Activated CD4-positive, CD25-positive, alpha-beta regulatory T cell treated with anti-CD3 and anti-CD28 coated beads, Interleukin-2, amount 50 U/mL, for 24 hours (primary cell): ENCODE data around the gene S100A8.

Experiments used
- ATAC-seq, 2 donors: fragments of 150-1000 bp; cut with Tn5 transposase; one replicate each; pipeline ENCODE4 v1.10.0; 2021; ENCODE audit warnings: mild to moderate bottlenecking in 1 of 2, moderate library complexity in 1 of 2

The S100A8 gene

GRCh38 chr1:153389973-153390879 is 647 bp downstream of the S100A8 start:
- no peak for ATAC-seq

- ATAC-seq: no peak
Observed at GRCh38 chr1:153389401-153389800, 1.5 kb downstream of the S100A8 start.

GRCh38 chr1:153387785-153388184 is 3.1 kb downstream of the S100A8 start:
- ATAC-seq: no peak

GRCh38 chr1:153387001-153387400 is 3.9 kb downstream of the S100A8 start:
- no peak for ATAC-seq

GRCh38 chr1:153386500-153386901 is 4.4 kb downstream of the S100A8 start:
- no peak for ATAC-seq

- no peak for ATAC-seq
Observed at GRCh38 chr1:153384958-153385580, 5.8 kb downstream of the S100A8 start.

GRCh38 chr1:153380711-153381110 is 10.2 kb downstream of the S100A8 start:
- ATAC-seq: no peak

- ATAC-seq: no peak
Observed at GRCh38 chr1:153379591-153379990, 11.3 kb downstream of the S100A8 start.

GRCh38 chr1:153375511-153375910 is 15.4 kb downstream of the S100A8 start, which contains the start of gene S100A12:
Gene S100A12 (minus strand): TSS chr1:153375621. CDS start chr1:153374592, 1,029 bp downstream.
- no peak for ATAC-seq

GRCh38 chr1:153374071-153374470 is 16.8 kb downstream of the S100A8 start:
- ATAC-seq: no peak

GRCh38 chr1:153372571-153372970 is 18.3 kb downstream of the S100A8 start:
- no peak for ATAC-seq

GRCh38 chr1:153371231-153371630 is 19.6 kb downstream of the S100A8 start:
- ATAC-seq: no peak

- ATAC-seq: no peak
Observed at GRCh38 chr1:153370146-153370545, 20.7 kb downstream of the S100A8 start.

- ATAC-seq: no peak
Observed at GRCh38 chr1:153368495-153368894, 22.4 kb downstream of the S100A8 start.

- no peak for ATAC-seq
Observed at GRCh38 chr1:153367090-153367489, 23.8 kb downstream of the S100A8 start.

- ATAC-seq: no peak
Observed at GRCh38 chr1:153366261-153366660, 24.6 kb downstream of the S100A8 start.

- no peak for ATAC-seq
Observed at GRCh38 chr1:153365696-153366095, 25.2 kb downstream of the S100A8 start.

GRCh38 chr1:153364766-153365666 is 25.9 kb downstream of the S100A8 start:
- no peak for ATAC-seq

- no peak for ATAC-seq
Observed at GRCh38 chr1:153364156-153364555, 26.7 kb downstream of the S100A8 start.

- no peak for ATAC-seq
Observed at GRCh38 chr1:153363641-153364040, 27.2 kb downstream of the S100A8 start.

GRCh38 chr1:153362187-153362775 is 28.6 kb downstream of the S100A8 start:
- no peak for ATAC-seq

- no peak for ATAC-seq
Observed at GRCh38 chr1:153361480-153362109, 29.3 kb downstream of the S100A8 start.
